Activated naive CD8-positive, alpha-beta T cell treated with anti-CD3 and anti-CD28 coated beads, Interleukin-2, amount 10 ng/mL, durations not matched to agents 7 days and 5 days (primary cell): ENCODE measurements around the gene HIPK2. TPM values are rescaled to one million over a fixed set of nuclear protein-coding genes. Genes with fewer than 3 reads are reported as not detected.

Experiments
- ATAC-seq: fragments of 150-1000 bp; cut with Tn5 transposase; one replicate; pipeline ENCODE4 v1.10.0; 2021; ENCODE audit warnings: low read depth, moderate library complexity
- POLR2A ChIA-PET: fragments of 350-600 bp; sonication (Branson Sonifier 250); formaldehyde crosslinking; loops from one replicate; lab custom pipeline; 2021; ENCODE audit warnings: antibody characterized with exemption; lab: Charles Lee
- DNase-seq: peaks from one replicate; pipeline ENCODE4 v3.0.0; 2021
- H3K27ac Mint-ChIP-seq: one replicate; pipeline ENCODE4 v1.8.0; 2022; ENCODE audit warnings: mild to moderate bottlenecking, mixed read lengths
- H3K27me3 Mint-ChIP-seq: one replicate; pipeline ENCODE4 v1.8.0; 2022; ENCODE audit warnings: mild to moderate bottlenecking, moderate library complexity, mixed read lengths
- H3K36me3 Mint-ChIP-seq: one replicate; pipeline ENCODE4 v1.8.0; 2021; ENCODE audit warnings: mild to moderate bottlenecking, mixed read lengths
- H3K4me1 Mint-ChIP-seq: one replicate; pipeline ENCODE4 v1.8.0; 2021; ENCODE audit warnings: mixed read lengths
- H3K4me3 Mint-ChIP-seq: one replicate; pipeline ENCODE4 v1.8.0; 2022; ENCODE audit warnings: mild to moderate bottlenecking, moderate library complexity, mixed read lengths
- H3K9me3 Mint-ChIP-seq: one replicate; pipeline ENCODE4 v1.8.0; 2021; ENCODE audit warnings: mixed read lengths
- total RNA-seq, 2 experiments: library from RNA; stranded (reverse); gene quantifications; one replicate each; pipeline ENCODE4 v1.2.3, GENCODE V29; 2021

The HIPK2 gene
- total RNA-seq, 2 experiments from 2014 or later: 18.4 to 19.5 TPM

GRCh38 chr7:139757968-139758367 is 19.8 kb downstream of the HIPK2 start:
- DNase-seq (no peak), ATAC-seq (no peak)
- Mint-ChIP-seq H3K27me3 (no peaks in the 10 kb centered on the region), H3K27ac (no peak overlapping the region), H3K9me3 (no peaks in the 10 kb centered on the region), H3K36me3 (peaks cover 7% of the 10 kb centered on the region), H3K4me1 (peaks cover 14% of the 10 kb centered on the region), H3K4me3 (no peak overlapping the region)
- POLR2A ChIA-PET: no interaction called here

- no peaks in the 10 kb centered on the region for H3K36me3 Mint-ChIP-seq
- H3K4me1 Mint-ChIP-seq: peaks cover 15% of the 10 kb centered on the region
- no peak overlapping the region for H3K4me3 Mint-ChIP-seq
- ATAC-seq (no peak), DNase-seq (no peak)
- H3K9me3 Mint-ChIP-seq: no peaks in the 10 kb centered on the region
- H3K27me3 Mint-ChIP-seq: no peaks in the 10 kb centered on the region
- POLR2A ChIA-PET: interaction anchor here (0.5 to 1.6 kb wide), 2 partner anchors 8 to 15 kb away, joined by 3 to 5 read pairs; no protein-coding TSS in a partner anchor
- H3K27ac Mint-ChIP-seq: no peak overlapping the region
These were observed 24.1 kb downstream of the HIPK2 start for GRCh38 chr7:139753693-139754111.

GRCh38 chr7:139753081-139753692 is 24.6 kb downstream of the HIPK2 start:
- H3K4me3 Mint-ChIP-seq: no peak overlapping the region
- no peak overlapping the region for H3K27ac Mint-ChIP-seq
- H3K27me3 Mint-ChIP-seq: no peaks in the 10 kb centered on the region
- peaks cover 15% of the 10 kb centered on the region for H3K4me1 Mint-ChIP-seq
- DNase-seq (no peak), ATAC-seq (no peak)
- POLR2A ChIA-PET: no interaction called here
- no peaks in the 10 kb centered on the region for H3K9me3 Mint-ChIP-seq
- H3K36me3 Mint-ChIP-seq: no peaks in the 10 kb centered on the region

- Mint-ChIP-seq H3K36me3 (no peaks in the 10 kb centered on the region), H3K4me3 (no peak overlapping the region), H3K4me1 (peaks cover 15% of the 10 kb centered on the region), H3K27me3 (no peaks in the 10 kb centered on the region), H3K27ac (no peak overlapping the region), H3K9me3 (no peaks in the 10 kb centered on the region)
- POLR2A ChIA-PET: no interaction called here
- DNase-seq (no peak), ATAC-seq (no peak)
These were observed 25.2 kb downstream of the HIPK2 start for GRCh38 chr7:139752604-139753003.

- Mint-ChIP-seq H3K27ac (no peak overlapping the region), H3K9me3 (no peaks in the 10 kb centered on the region), H3K4me1 (peaks cover 15% of the 10 kb centered on the region), H3K4me3 (no peak overlapping the region), H3K36me3 (no peaks in the 10 kb centered on the region), H3K27me3 (no peaks in the 10 kb centered on the region)
- no peak for DNase-seq
- POLR2A ChIA-PET: no interaction called here
- no peak for ATAC-seq
These were observed 25.6 kb downstream of the HIPK2 start for GRCh38 chr7:139752148-139752547.

GRCh38 chr7:139750459-139751095 is 27.2 kb downstream of the HIPK2 start:
- Mint-ChIP-seq H3K9me3 (no peaks in the 10 kb centered on the region), H3K4me3 (no peak overlapping the region), H3K4me1 (peaks cover 13% of the 10 kb centered on the region), H3K27me3 (no peaks in the 10 kb centered on the region), H3K36me3 (no peaks in the 10 kb centered on the region), H3K27ac (no peak overlapping the region)
- peak; percentile 50 for ATAC-seq
- DNase-seq: no peak
- POLR2A ChIA-PET: no interaction called here

- peaks cover 10% of the 10 kb centered on the region for H3K4me1 Mint-ChIP-seq
- no peak overlapping the region for H3K27ac Mint-ChIP-seq
- H3K9me3 Mint-ChIP-seq: no peaks in the 10 kb centered on the region
- ATAC-seq (no peak), DNase-seq (no peak)
- POLR2A ChIA-PET: interaction anchor here (0.6 kb wide), 1 partner anchor 22 kb away, joined by 5 read pairs; no protein-coding TSS in a partner anchor
- no peaks in the 10 kb centered on the region for H3K36me3 Mint-ChIP-seq
- H3K4me3 Mint-ChIP-seq: no peak overlapping the region
- no peaks in the 10 kb centered on the region for H3K27me3 Mint-ChIP-seq
These were observed 28.3 kb downstream of the HIPK2 start for GRCh38 chr7:139749545-139749944.

GRCh38 chr7:139748941-139749340 is 28.9 kb downstream of the HIPK2 start:
- H3K27ac Mint-ChIP-seq: no peak overlapping the region
- ATAC-seq: no peak
- H3K9me3 Mint-ChIP-seq: no peaks in the 10 kb centered on the region
- POLR2A ChIA-PET: interaction anchor here (0.6 kb wide), 1 partner anchor 21 kb away, joined by 5 read pairs; no protein-coding TSS in a partner anchor
- H3K36me3 Mint-ChIP-seq: no peaks in the 10 kb centered on the region
- no peaks in the 10 kb centered on the region for H3K27me3 Mint-ChIP-seq
- peaks cover 10% of the 10 kb centered on the region for H3K4me1 Mint-ChIP-seq
- no peak overlapping the region for H3K4me3 Mint-ChIP-seq
- DNase-seq: no peak

- no peak overlapping the region for H3K27ac Mint-ChIP-seq
These were observed 29.4 kb downstream of the HIPK2 start for GRCh38 chr7:139748373-139748765.

GRCh38 chr7:139747662-139748372 is 30.0 kb downstream of the HIPK2 start:
- Mint-ChIP-seq H3K27ac (no peak overlapping the region), H3K9me3 (no peaks in the 10 kb centered on the region), H3K4me3 (no peak overlapping the region), H3K36me3 (no peaks in the 10 kb centered on the region), H3K27me3 (no peaks in the 10 kb centered on the region), H3K4me1 (peaks cover 10% of the 10 kb centered on the region)
- no peak for ATAC-seq
- DNase-seq: no peak
- POLR2A ChIA-PET: no interaction called here

More at GRCh38 chr7:139748373-139748765, 29.4 kb downstream of the HIPK2 start:
- ATAC-seq (no peak), DNase-seq (no peak)
- no peak overlapping the region for H3K4me3 Mint-ChIP-seq
- no peaks in the 10 kb centered on the region for H3K36me3 Mint-ChIP-seq
- POLR2A ChIA-PET: no interaction called here
- H3K27me3 Mint-ChIP-seq: no peaks in the 10 kb centered on the region
- H3K4me1 Mint-ChIP-seq: peaks cover 10% of the 10 kb centered on the region
- no peaks in the 10 kb centered on the region for H3K9me3 Mint-ChIP-seq

- Mint-ChIP-seq H3K4me1 (peaks cover 7% of the 10 kb centered on the region), H3K27ac (no peak overlapping the region), H3K9me3 (no peaks in the 10 kb centered on the region), H3K36me3 (peaks cover 1% of the 10 kb centered on the region), H3K27me3 (no peaks in the 10 kb centered on the region), H3K4me3 (no peak overlapping the region)
- no peak for DNase-seq
- no peak for ATAC-seq
- POLR2A ChIA-PET: no interaction called here
These were observed 31.1 kb downstream of the HIPK2 start for GRCh38 chr7:139746652-139747051.

GRCh38 chr7:139745678-139746143 is 32.1 kb downstream of the HIPK2 start:
- Mint-ChIP-seq H3K36me3 (peaks cover 3% of the 10 kb centered on the region), H3K27me3 (no peaks in the 10 kb centered on the region), H3K4me1 (peaks cover 3% of the 10 kb centered on the region), H3K9me3 (no peaks in the 10 kb centered on the region), H3K27ac (no peak overlapping the region), H3K4me3 (no peak overlapping the region)
- POLR2A ChIA-PET: interaction anchor here (0.8 kb wide), 1 partner anchor 9 kb away, joined by 5 read pairs; no protein-coding TSS in a partner anchor
- DNase-seq (no peak), ATAC-seq (no peak)

- no peak overlapping the region for H3K27ac Mint-ChIP-seq
These were observed 32.8 kb downstream of the HIPK2 start for GRCh38 chr7:139744768-139745677.

More at GRCh38 chr7:139744768-139745677, 32.8 kb downstream of the HIPK2 start:
- Mint-ChIP-seq H3K27me3 (no peaks in the 10 kb centered on the region), H3K36me3 (peaks cover 3% of the 10 kb centered on the region), H3K4me1 (no peaks in the 10 kb centered on the region), H3K4me3 (no peak overlapping the region), H3K9me3 (no peaks in the 10 kb centered on the region)
- ATAC-seq: no peak
- DNase-seq: no peak
- POLR2A ChIA-PET: no interaction called here
